Measurements from ENCODE around the gene ZNF91.

DNA sequence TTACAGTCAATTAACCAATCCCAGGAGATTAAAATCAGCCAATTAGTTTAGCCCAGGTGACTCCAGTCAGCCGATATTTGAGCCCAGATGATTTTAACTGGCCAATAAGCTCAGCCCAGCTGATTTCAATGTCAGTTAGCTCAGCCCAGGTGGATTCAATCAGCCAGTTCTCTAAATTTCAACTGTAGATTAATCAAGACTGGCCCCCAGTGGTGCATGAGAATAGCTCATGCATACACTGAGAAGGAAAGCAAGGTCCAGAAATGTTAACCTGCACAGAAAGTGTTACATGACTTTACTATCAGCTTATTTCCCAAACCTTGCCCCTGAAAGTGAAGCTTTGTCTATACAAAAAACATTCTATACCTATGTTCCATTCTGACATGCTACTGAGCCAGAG is 89.7 kb downstream of the ZNF91 start:
- TF ChIP-seq, protein P1, sequence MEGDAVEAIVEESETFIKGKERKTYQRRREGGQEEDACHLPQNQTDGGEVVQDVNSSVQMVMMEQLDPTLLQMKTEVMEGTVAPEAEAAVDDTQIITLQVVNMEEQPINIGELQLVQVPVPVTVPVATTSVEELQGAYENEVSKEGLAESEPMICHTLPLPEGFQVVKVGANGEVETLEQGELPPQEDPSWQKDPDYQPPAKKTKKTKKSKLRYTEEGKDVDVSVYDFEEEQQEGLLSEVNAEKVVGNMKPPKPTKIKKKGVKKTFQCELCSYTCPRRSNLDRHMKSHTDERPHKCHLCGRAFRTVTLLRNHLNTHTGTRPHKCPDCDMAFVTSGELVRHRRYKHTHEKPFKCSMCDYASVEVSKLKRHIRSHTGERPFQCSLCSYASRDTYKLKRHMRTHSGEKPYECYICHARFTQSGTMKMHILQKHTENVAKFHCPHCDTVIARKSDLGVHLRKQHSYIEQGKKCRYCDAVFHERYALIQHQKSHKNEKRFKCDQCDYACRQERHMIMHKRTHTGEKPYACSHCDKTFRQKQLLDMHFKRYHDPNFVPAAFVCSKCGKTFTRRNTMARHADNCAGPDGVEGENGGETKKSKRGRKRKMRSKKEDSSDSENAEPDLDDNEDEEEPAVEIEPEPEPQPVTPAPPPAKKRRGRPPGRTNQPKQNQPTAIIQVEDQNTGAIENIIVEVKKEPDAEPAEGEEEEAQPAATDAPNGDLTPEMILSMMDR (IDR thresholded peaks at IDR 0.05; ENCODE audit: insufficient read depth, low read length), result no peak
- TF ChIP-seq POLR2AphosphoS5 (IDR thresholded peaks at IDR 0.05; ENCODE audit: low read depth) (no peak), GABPA (IDR thresholded peaks at IDR 0.05; ENCODE audit: low read depth) (no peak), SPI1 (IDR thresholded peaks at IDR 0.05; ENCODE audit: borderline replicate concordance, low read depth) (no peak)
- TF ChIP-seq, protein P2, sequence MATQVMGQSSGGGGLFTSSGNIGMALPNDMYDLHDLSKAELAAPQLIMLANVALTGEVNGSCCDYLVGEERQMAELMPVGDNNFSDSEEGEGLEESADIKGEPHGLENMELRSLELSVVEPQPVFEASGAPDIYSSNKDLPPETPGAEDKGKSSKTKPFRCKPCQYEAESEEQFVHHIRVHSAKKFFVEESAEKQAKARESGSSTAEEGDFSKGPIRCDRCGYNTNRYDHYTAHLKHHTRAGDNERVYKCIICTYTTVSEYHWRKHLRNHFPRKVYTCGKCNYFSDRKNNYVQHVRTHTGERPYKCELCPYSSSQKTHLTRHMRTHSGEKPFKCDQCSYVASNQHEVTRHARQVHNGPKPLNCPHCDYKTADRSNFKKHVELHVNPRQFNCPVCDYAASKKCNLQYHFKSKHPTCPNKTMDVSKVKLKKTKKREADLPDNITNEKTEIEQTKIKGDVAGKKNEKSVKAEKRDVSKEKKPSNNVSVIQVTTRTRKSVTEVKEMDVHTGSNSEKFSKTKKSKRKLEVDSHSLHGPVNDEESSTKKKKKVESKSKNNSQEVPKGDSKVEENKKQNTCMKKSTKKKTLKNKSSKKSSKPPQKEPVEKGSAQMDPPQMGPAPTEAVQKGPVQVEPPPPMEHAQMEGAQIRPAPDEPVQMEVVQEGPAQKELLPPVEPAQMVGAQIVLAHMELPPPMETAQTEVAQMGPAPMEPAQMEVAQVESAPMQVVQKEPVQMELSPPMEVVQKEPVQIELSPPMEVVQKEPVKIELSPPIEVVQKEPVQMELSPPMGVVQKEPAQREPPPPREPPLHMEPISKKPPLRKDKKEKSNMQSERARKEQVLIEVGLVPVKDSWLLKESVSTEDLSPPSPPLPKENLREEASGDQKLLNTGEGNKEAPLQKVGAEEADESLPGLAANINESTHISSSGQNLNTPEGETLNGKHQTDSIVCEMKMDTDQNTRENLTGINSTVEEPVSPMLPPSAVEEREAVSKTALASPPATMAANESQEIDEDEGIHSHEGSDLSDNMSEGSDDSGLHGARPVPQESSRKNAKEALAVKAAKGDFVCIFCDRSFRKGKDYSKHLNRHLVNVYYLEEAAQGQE (IDR thresholded peaks at IDR 0.05; ENCODE audit: insufficient replicate concordance, low read depth), result no peak
